Umbilical cord (tissue), 2 donors: Measurements from ENCODE around the gene TTF1. TPM values are rescaled to one million over a fixed set of nuclear protein-coding genes. Genes with fewer than 3 reads are reported as not detected.
"Not testable (repeated sequence)": the region's sequence is repeated elsewhere in the genome, so short reads cannot be mapped to it uniquely, and the experiment has no call there.

ENCODE experiments used
- DNase-seq: peaks from one replicate; pipeline ENCODE4 v3.0.0-alpha.2; 2015; ENCODE audit warnings: low spot score
- total RNA-seq: library from RNA; depleted of rRNA; stranded (reverse); fragments of >200 nt; gene quantifications from one replicate; pipeline ENCODE4 v1.2.3, GENCODE V29; 2014; ENCODE audit warnings: low replicate concordance; ENCODE audit not compliant: insufficient read depth

TTF1 gene
- total RNA-seq, 1 donor from 2014 or later, result 25.3 TPM

DNA sequence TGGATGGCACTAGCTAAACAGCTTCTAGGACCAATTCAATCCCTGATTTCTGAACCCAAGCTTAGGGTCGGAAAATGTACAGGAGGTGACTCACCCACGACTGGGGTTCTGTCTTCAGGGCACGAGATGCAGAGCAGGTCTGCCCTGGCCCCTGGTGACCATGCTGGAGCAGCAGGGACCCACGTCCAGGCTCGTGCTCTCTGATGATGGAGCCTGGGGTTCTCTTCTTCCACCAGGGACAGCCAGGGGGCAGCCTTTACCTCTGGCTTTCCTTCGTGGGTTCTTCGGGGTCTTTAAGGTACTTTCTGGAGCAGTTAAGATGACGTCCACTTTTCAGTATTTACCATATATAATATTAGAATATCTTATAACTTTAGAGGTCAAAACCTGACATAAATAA, 5.4 kb upstream of the TTF1 start:
- no peak for DNase-seq

- DNase-seq, result peak; percentile 20
Observed at GRCh38 chr9:132411091-132411508, 4.5 kb upstream of the TTF1 start.

GRCh38 chr9:132410642-132411041, 4.0 kb upstream of the TTF1 start:
- no peak for DNase-seq

- DNase-seq, result peak; percentile 54
Observed at GRCh38 chr9:132409828-132410528, 3.3 kb upstream of the TTF1 start, which contains the start of gene CFAP77. TSS of gene CFAP77 (plus strand) at chr9:132410211. CDS start at chr9:132410272, 61 bp downstream.

DNA sequence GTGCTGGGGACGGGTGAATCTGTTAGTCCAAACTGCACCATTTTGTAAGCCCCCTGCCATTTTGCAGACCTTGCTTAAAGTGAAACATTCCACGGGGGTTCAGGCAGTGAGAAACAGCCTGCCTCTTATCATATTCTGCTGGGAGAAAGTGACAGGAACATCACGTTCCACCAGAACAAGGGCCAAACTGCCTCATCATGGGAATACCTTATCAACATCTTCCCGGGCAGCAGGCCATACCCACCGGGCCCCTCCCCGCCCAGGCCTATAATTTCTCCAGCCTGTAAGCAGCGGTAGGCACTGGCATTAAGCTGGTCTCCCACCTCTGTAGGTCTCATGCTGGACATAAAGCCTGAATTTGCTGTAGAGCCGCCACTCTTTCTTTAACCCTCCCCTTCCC, 1.9 kb upstream of the TTF1 start:
- no peak for DNase-seq

GRCh38 chr9:132407196-132407595, 556 bp upstream of the TTF1 start:
- no peak for DNase-seq

DNA sequence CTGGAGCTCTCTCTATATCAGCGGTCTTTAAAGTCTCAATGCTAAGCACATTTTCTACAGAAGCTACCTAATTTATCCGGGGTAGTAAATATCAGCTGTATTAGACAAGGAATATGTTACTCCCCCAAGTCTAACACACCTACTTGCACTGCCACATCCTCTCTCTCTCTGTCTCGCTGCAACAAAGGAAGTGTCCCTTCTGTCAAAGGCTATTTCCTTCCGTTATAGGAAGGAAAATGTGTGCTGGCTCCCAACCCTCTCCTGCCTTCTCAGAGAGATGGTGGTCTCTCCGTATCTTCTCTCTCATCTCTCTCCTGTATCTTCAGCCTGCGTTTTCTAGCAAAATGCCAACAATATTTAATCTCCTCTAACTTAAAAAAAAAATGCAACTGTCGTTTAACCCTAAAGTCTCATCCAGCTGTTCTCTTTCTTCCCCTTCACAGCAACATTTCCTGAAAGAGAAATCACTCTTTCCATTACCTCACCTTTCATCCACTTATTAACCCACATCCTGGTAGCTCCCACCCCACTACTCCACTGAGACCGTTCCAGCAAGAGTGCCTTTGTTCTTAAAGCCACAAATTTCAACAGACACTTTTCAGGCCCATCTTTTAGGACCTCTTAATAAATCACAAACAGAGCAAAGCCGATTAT, 2.3 kb downstream of the TTF1 start:
- DNase-seq, result no peak

DNA sequence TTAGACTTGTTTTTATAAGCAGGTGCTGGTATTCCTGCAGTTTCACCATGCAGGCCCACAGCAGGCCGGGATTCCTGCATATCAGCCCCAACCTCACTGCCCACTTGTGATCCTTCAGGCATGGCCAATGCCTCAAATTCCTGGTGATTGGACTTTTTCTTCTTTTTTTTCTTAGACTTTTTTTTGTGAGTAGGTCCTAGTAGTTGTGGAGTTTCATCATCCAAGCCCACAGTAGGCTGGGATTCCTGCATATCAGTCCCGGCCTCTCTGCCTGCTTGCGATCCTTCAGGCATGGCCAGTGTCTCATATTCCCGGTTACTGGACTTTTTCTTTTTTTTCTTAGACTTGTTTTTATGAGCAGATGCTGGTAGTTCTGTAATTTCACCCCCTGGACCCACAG, 4.8 kb downstream of the TTF1 start:
- DNase-seq, result no peak

- no peak for DNase-seq
Observed at GRCh38 chr9:132395560-132395959, 11.1 kb downstream of the TTF1 start.

DNA sequence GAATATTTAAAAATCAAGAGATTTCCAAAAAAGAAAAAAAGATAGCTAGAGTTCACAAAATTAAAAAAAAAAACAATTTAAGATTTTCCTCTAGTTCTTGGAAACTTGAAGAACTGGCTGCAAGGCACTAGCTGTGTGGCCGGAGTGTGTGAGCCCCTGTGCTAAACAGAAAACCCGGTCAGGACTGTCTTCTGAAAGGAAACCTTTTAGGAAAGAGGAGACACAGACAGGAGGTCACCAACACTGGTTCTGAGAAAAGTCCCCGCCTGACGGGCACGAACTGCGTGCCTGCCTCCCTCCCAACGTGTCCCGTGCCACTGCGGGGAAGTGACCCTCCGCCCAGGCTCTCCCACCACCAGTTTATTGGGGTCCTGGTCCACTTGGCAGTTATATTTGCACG, 15.2 kb downstream of the TTF1 start:
- no peak for DNase-seq

DNA sequence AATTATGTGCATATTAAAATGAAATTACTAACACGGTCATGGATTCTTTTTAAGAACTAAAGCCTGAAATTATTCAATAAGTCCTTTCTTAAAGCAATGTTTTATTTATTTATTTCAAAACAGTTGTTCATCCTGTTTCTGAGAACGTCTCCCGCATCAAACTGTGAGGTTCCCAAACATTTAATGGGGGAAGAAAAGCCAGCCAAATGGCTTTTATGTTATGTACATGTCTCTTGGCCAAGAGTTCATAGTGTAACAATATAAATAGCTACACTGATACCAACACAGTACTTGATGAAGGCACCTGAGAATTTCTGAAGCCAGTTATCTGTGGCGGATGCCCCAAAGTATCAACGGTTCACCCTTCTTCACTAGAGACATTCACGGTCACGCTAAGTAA, 15.7 kb downstream of the TTF1 start:
- DNase-seq, result no peak

- no peak for DNase-seq
Observed at GRCh38 chr9:132387133-132387532, 19.5 kb downstream of the TTF1 start.

DNA sequence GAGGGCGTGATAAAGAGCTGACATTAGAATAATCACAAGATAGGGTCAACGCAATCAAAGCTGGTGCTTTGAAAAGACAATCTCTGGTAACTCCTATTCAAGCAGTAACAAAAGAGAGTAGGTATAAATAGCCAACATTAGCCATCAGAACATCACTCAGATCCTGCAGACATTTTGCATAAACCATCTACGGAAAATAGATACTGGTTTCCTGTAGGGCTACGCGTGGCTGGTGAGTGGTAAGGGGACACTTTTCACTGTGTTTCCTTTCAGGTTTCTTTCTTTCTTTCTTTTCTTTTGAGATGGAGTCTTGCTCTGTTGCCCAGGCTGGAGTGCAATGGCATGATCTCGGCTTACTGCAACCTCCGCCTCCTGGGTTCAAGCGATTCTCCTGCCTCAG, 22.3 kb downstream of the TTF1 start:
- DNase-seq, result no peak

DNA sequence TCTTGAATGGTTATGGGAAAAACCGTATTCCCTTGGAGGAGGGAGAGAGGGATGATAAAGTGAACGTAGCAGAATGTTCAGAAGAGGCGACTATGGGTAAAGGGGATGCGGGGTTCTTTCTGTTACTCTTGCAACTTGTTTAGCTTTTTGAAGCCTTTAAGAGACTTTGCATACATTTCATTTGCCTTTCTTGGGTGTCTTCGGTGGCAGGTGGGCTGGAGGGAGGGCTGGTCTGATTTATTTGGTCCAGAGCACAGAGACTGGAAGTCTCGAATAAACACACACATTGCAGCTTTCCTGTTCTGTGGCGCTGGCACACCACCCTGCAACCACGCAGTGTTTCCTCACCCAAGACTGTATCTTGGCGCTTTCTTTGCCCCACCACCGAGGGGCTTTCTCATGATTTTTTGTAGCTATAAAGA, 23.2 kb downstream of the TTF1 start:
- no peak for DNase-seq

DNA sequence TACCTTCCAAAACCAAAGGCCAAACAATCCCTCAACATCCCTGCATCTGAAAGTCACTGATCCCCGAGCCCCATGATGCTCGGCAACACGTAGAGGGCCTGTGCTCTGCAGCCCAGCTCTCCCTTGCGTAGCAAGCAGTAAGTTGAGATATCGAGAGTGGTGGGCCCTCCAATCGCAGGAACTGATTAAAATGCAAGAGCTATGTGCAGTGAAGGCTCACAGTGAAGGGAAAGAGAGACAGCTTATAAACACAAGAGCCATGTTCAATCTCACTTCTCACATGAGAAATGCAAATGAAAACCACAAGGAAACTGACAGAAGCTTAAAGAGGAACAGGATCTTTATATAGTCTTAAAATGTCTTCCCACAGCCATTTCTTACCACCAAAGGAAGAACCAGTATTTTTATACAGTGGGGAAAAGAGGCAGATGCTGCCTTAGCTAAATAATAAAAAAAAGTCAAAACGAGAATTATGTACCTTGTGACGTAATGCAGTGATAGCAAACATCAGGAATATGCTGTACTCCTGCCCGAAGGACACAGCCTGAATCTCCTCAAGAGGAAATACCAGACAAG, 24.6 kb downstream of the TTF1 start:
- peak; percentile 10 for DNase-seq

- DNase-seq, result not testable (repeated sequence)
Observed at GRCh38 chr9:132378416-132378815, 28.2 kb downstream of the TTF1 start.

DNA sequence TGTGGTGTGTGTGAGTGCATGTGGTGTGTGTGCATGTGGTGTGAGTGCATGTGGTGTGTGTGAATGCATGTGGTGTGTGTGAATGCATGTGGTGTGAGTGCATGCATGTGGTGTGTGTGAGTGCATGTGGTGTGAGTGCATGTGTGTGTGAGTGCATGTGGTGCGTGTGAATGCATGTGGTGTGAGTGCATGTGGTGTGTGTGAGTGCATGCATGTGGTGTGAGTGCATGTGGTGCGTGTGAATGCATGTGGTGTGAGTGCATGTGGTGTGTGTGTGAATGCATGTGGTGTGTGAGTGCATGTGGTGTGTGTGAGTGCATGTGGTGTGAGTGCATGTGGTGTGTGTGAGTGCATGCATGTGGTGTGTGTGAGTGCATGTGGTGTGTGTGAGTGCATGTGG, 28.9 kb downstream of the TTF1 start:
- DNase-seq, result not testable (repeated sequence)

- peak; percentile 64 for DNase-seq
Observed at GRCh38 chr9:132372177-132373095, 34.2 kb downstream of the TTF1 start.

DNA sequence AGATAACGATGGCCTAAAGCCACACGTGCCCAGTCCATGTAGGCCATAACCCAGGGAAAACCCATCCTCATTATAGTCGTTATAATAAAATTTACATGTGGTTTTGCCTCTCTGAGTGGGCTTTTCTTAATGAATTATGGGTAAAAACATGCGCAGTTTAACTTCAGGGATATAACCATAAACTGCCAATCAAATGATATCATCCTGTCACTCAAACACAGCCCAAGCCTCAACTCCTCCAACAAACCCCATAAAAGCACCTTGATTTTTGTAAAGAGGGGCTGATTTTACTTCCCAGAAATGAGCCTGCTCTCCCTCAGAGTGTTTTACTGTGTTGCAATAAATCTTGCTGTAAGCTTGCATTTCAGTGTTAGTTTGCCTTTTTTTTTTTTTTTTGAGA, 36.0 kb downstream of the TTF1 start:
- DNase-seq, result no peak

- DNase-seq, result no peak
Observed at GRCh38 chr9:132369421-132369820, 37.2 kb downstream of the TTF1 start.

GRCh38 chr9:132367613-132368313, 38.9 kb downstream of the TTF1 start:
- peak; percentile 14 for DNase-seq
